HG02870 (cell line): Measurements from ENCODE around the gene NFIC.
"Not testable (repeated sequence)": the region's sequence is repeated elsewhere in the genome, so short reads cannot be mapped to it uniquely, and the experiment has no call there.

Source experiments
- ATAC-seq: cut with Tn5 transposase; IDR thresholded peaks from one replicate; pipeline ENCODE4 v1.9.1; 2021; ENCODE audit warnings: mild to moderate bottlenecking, moderate library complexity; ENCODE audit not compliant: unreplicated experiment

The NFIC gene

GRCh38 chr19:3396881-3397265 is 30.5 kb downstream of the NFIC start:
- no peak for ATAC-seq

GRCh38 chr19:3397266-3398022 is 31.1 kb downstream of the NFIC start:
- no peak for ATAC-seq

GRCh38 chr19:3398114-3398899 is 31.9 kb downstream of the NFIC start:
- no peak for ATAC-seq

GRCh38 chr19:3398900-3399278 is 32.5 kb downstream of the NFIC start:
- no peak for ATAC-seq

GRCh38 chr19:3399311-3399710 is 32.9 kb downstream of the NFIC start:
- ATAC-seq: not testable (repeated sequence)

GRCh38 chr19:3401004-3401768 is 34.8 kb downstream of the NFIC start:
- no peak for ATAC-seq

GRCh38 chr19:3402631-3403443 is 36.5 kb downstream of the NFIC start:
- no peak for ATAC-seq

GRCh38 chr19:3403489-3404323 is 37.3 kb downstream of the NFIC start:
- ATAC-seq: no peak

GRCh38 chr19:3404324-3405260 is 38.2 kb downstream of the NFIC start:
- no peak for ATAC-seq

GRCh38 chr19:3405261-3405653 is 38.9 kb downstream of the NFIC start:
- no peak for ATAC-seq

GRCh38 chr19:3406571-3407111 is 40.3 kb downstream of the NFIC start:
- no peak for ATAC-seq

- ATAC-seq: no peak
Observed at GRCh38 chr19:3407556-3408516, 41.5 kb downstream of the NFIC start.

- ATAC-seq: no peak
Observed at GRCh38 chr19:3408996-3409345, 42.6 kb downstream of the NFIC start.

- ATAC-seq: no peak
Observed at GRCh38 chr19:3409346-3410064, 43.1 kb downstream of the NFIC start.

GRCh38 chr19:3411636-3412035 is 45.3 kb downstream of the NFIC start:
- ATAC-seq: no peak

- no peak for ATAC-seq
Observed at GRCh38 chr19:3412066-3412465, 45.7 kb downstream of the NFIC start.

GRCh38 chr19:3413796-3414327 is 47.5 kb downstream of the NFIC start:
- ATAC-seq: no peak
